HL-60 (cell line): ENCODE results near the gene TRIM72.
"Not testable (repeated sequence)": the region's sequence is repeated elsewhere in the genome, so short reads cannot be mapped to it uniquely, and the experiment has no call there.

Source experiments
- GABPA ChIP-seq: IDR thresholded peaks from 2 replicates; pipeline ENCODE4 v1.6.1; 2012; ENCODE audit warnings: low read depth
- POLR2AphosphoS5 ChIP-seq: IDR thresholded peaks from 2 replicates; pipeline ENCODE4 v1.6.1; 2012; ENCODE audit warnings: low read depth
- TF ChIP-seq, protein P1 (sequence below): IDR thresholded peaks from one replicate; pipeline ENCODE4 v1.5.1; 2011; ENCODE audit warnings: low read length, control low read depth, inconsistent platforms; ENCODE audit not compliant: insufficient read depth

DNA sequence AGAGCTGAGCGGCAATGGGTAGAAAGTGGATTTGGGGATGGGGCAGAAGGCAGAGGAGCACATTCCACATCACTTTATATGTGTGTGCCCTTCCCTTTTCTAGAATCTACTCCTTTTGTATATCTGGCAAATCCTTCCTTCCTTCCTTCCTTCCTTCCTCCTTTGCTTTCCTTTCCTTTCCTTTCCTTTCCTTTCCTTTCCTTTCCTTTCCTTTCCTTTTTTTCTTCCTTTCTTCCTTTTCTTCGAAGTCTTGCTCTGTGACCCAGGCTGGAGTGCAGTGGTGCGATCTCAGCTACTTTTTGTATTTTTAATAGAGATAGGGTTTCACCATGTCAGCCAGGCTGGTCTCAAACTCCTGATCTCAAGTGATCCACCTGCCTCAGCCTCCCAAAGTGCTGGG lies 56.1 kb downstream of the TRIM72 start:
- TF ChIP-seq, protein P1, sequence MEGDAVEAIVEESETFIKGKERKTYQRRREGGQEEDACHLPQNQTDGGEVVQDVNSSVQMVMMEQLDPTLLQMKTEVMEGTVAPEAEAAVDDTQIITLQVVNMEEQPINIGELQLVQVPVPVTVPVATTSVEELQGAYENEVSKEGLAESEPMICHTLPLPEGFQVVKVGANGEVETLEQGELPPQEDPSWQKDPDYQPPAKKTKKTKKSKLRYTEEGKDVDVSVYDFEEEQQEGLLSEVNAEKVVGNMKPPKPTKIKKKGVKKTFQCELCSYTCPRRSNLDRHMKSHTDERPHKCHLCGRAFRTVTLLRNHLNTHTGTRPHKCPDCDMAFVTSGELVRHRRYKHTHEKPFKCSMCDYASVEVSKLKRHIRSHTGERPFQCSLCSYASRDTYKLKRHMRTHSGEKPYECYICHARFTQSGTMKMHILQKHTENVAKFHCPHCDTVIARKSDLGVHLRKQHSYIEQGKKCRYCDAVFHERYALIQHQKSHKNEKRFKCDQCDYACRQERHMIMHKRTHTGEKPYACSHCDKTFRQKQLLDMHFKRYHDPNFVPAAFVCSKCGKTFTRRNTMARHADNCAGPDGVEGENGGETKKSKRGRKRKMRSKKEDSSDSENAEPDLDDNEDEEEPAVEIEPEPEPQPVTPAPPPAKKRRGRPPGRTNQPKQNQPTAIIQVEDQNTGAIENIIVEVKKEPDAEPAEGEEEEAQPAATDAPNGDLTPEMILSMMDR, result not testable (repeated sequence)
- TF ChIP-seq POLR2AphosphoS5, GABPA: not testable (repeated sequence)
